Ishikawa (cell line): ENCODE data around the gene LRFN5.

Experiments
- CEBPB ChIP-seq: IDR thresholded peaks from 2 replicates; pipeline ENCODE4 v1.6.1; 2012
- CREB1 ChIP-seq: IDR thresholded peaks from 2 replicates; pipeline ENCODE4 v1.6.1; 2012; ENCODE audit warnings: low read depth
- EGR1 ChIP-seq: IDR thresholded peaks from 2 replicates; pipeline ENCODE4 v1.6.1; 2012
- EP300 ChIP-seq: IDR thresholded peaks from 2 replicates; pipeline ENCODE4 v1.6.1; 2012; ENCODE audit warnings: borderline replicate concordance
- FOXM1 ChIP-seq: IDR thresholded peaks from 2 replicates; pipeline ENCODE4 v1.6.1; 2012; ENCODE audit warnings: low read depth, borderline replicate concordance
- MAX ChIP-seq: IDR thresholded peaks from 2 replicates; pipeline ENCODE4 v1.6.1; 2012
- NFIC ChIP-seq: IDR thresholded peaks from 2 replicates; pipeline ENCODE4 v1.6.1; 2012
- RAD21 ChIP-seq: IDR thresholded peaks from 2 replicates; pipeline ENCODE4 v1.6.1; 2012; ENCODE audit warnings: low read depth
- REST ChIP-seq: IDR thresholded peaks from 2 replicates; pipeline ENCODE4 v1.6.1; 2012; ENCODE audit warnings: low read depth, mild to moderate bottlenecking
- TAF1 ChIP-seq: IDR thresholded peaks from 2 replicates; pipeline ENCODE4 v1.6.1; 2012; ENCODE audit warnings: low read depth, mild to moderate bottlenecking
- TCF12 ChIP-seq: IDR thresholded peaks from 2 replicates; pipeline ENCODE4 v1.6.1; 2012; ENCODE audit warnings: low read depth
- TEAD4 ChIP-seq: IDR thresholded peaks from 2 replicates; pipeline ENCODE4 v1.6.1; 2012
- USF1 ChIP-seq: IDR thresholded peaks from 2 replicates; pipeline ENCODE4 v1.6.1; 2012
- YY1 ChIP-seq: IDR thresholded peaks from 2 replicates; pipeline ENCODE4 v1.6.1; 2012; ENCODE audit warnings: low read depth
- ZBTB7A ChIP-seq: IDR thresholded peaks from 2 replicates; pipeline ENCODE4 v1.6.1; 2012; ENCODE audit warnings: low read depth

The LRFN5 gene

GRCh38 chr14:41606532-41607303 is at the start of gene LRFN5:
Gene LRFN5 (plus strand): TSS chr14:41606876.
- TF ChIP-seq MAX (peak; percentile 26; the same call in 1 of the 2 replicates), REST (no peak)

- TF ChIP-seq FOXM1 (no peak), TEAD4 (no peak), TAF1 (no peak), RAD21 (no peak), EGR1 (no peak), CEBPB (no peak), MAX (no peak), USF1 (no peak), EP300 (no peak), TCF12 (no peak), ZBTB7A (no peak), NFIC (no peak), CREB1 (no peak), REST (no peak), YY1 (no peak)
Measured at GRCh38 chr14:41558490-41558889, 48.2 kb upstream of the LRFN5 start.

GRCh38 chr14:41568979-41569378 is 37.7 kb upstream of the LRFN5 start:
- TF ChIP-seq ZBTB7A (no peak), REST (no peak), RAD21 (no peak), TEAD4 (no peak), FOXM1 (no peak), EP300 (no peak), CREB1 (no peak), CEBPB (no peak), TAF1 (no peak), EGR1 (no peak), USF1 (no peak), NFIC (no peak), TCF12 (no peak), MAX (no peak)

- TF ChIP-seq FOXM1 (no peak), YY1 (no peak), CEBPB (no peak), RAD21 (no peak), NFIC (no peak), TAF1 (no peak), ZBTB7A (no peak), TEAD4 (no peak), EGR1 (no peak), MAX (no peak)
Measured at GRCh38 chr14:41570415-41571155, 36.1 kb upstream of the LRFN5 start.
